NOMO-1 treated with DMSO at 0.1 percent for 48 hours (cell line): Measurements from ENCODE around the gene LAD1.

Experiments
- DNase-seq: peaks from one replicate; lab custom pipeline; 2025; ENCODE audit not compliant: unreplicated experiment; lab: John Stamatoyannopoulos, UW

LAD1 gene

DNA sequence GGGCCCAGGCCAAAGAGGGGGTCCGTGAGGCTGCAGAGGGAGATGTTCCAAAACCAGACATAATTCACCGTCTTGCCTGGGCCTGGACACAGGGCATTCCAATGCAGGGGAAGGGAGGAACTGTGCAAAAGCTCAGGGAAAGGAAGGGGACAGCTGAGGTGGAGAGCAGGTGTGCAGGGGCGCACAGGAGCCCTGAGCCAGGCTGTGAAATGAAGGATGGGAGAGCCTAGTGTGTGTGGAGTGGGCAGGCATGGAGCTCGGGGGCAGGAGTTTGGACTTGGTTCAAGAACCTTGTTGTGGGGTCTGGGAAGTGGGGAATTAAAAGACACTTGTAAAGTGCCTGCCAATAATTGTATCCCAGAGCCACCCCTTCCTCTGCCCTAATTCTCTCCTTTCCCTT lies 20.1 kb upstream of the LAD1 start:
- DNase-seq = no peak

- DNase-seq = no peak
Observed at GRCh38 chr1:201418461-201418860, 19.3 kb upstream of the LAD1 start.

GRCh38 chr1:201414051-201414738 lies 15.1 kb upstream of the LAD1 start:
- no peak for DNase-seq

GRCh38 chr1:201411292-201411691 lies 12.2 kb upstream of the LAD1 start:
- DNase-seq = no peak

- no peak for DNase-seq
Observed at GRCh38 chr1:201409440-201409839, 10.3 kb upstream of the LAD1 start.

DNA sequence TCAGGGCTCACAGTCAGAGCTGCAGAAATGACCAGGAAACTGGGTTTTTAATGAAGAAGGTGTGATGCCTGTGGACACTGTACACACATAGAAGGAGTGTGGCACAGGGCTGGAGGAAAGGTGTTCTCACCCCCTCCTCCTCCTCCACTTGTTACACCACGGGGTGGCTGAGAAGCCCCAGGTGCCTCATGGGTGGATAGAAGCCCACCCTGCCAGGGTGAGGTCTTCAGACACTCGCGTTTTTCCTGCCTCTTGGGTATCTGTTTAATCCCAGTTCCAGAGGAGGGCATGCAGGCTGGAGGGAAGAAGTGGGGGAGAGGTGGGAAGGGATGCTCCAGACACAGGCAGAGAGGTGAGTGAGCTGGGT lies 9.7 kb upstream of the LAD1 start:
- no peak for DNase-seq

GRCh38 chr1:201408176-201408833 lies 9.2 kb upstream of the LAD1 start:
- peak; percentile 31 for DNase-seq

GRCh38 chr1:201406831-201407406 lies 7.8 kb upstream of the LAD1 start:
- no peak for DNase-seq

- no peak for DNase-seq
Observed at GRCh38 chr1:201405484-201405831, 6.3 kb upstream of the LAD1 start.

- DNase-seq = no peak
Observed at GRCh38 chr1:201404722-201405483, 5.8 kb upstream of the LAD1 start.

DNA sequence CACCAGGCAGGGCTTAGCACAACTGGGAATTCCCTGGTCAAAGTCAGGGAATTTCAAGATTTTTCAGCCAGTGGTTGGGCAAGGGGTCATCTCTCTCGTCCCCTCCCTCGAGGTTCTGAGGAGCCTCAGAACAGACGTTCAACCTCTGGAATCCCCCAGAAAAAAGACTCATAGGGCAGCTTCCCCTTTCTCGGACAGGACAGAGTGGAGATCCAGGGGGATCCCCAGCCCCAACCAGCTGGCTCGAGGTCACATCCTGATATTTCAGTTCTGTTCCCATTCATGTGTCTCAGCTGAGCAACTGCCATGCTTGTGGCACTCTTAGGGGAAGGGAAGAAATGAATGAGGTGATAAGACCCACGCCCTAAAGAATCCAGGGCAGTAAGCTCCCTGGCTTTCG lies 4.9 kb upstream of the LAD1 start:
- DNase-seq = no peak

DNA sequence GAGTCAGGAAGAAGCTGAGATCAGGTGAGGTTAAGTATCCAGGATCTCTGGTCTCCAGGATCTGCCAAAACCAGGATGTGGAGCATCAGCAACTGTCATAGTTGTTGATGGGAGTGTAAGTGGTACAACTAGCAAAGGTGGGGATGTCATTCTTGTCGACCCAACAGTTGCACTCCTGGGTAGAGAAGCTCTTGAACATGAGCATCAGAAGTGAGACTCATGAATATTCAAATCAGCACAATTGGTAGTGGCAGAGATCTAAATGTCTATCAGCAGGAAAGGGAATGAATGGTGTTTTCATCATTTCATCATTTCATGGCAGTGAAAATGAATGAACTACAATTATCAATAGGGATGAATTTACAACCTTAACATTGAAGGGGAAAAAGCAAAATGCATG lies 4.2 kb upstream of the LAD1 start:
- no peak for DNase-seq

DNA sequence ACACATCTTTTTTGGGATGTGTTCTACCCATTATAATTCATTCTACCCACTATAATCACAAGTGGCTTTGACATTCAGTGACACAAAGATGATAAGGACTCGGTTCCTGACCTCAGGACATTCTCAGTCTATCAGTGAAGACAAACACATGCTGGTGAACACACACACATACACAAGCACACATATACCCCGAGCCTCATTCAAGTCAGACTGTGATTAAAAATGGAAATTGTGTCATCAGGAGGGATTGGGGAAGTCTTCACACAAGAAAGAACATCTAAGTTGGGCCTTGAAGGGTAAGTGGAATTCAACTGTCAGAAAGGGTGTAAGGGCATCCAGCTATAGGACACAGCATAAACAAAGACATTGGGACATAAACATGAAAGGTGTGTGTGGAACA lies 2.6 kb upstream of the LAD1 start:
- no peak for DNase-seq

- no peak for DNase-seq
Observed at GRCh38 chr1:201400852-201401230, 1.7 kb upstream of the LAD1 start.

GRCh38 chr1:201400212-201400851 lies 1.2 kb upstream of the LAD1 start:
- no peak for DNase-seq

DNA sequence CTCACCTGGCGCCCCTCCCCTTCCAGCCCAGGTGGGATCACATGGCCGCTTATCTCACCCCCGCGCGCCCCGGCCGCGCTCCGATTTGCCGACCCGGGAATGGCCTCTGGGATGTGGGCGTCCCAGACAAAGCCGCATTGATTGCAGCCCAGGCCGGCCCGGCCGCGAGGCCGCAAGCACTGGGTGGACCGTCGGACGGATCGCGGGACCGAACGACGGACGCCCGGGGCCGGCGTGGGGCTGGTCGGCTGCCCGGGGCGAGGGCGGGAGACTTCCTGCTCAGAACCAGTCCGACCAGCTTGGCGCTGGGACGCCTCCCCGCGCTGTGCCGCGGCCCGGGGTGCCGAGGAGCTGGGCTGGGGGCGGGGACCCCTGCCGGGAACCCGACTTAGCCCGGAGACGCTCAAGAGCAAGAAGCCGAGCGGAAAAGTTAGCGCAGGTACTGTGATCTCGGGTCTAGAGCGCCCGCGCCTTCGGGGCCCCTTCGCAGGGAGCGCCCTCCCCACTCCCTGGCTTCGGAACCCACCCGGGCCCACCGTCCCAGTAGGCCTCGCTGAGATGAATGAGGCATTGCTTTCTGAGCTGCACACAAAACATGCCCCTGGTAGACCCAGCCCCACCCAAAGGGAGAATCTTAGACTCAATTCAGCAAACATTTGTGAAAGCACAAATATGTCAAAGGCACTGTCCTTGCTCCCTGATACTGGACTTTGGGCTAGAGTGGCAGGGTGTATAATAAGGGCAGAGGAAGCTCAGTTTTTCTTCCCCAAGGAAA lies 415 bp upstream of the LAD1 start:
- DNase-seq = no peak

GRCh38 chr1:201397675-201398074 lies 1.4 kb downstream of the LAD1 start:
- DNase-seq = no peak

DNA sequence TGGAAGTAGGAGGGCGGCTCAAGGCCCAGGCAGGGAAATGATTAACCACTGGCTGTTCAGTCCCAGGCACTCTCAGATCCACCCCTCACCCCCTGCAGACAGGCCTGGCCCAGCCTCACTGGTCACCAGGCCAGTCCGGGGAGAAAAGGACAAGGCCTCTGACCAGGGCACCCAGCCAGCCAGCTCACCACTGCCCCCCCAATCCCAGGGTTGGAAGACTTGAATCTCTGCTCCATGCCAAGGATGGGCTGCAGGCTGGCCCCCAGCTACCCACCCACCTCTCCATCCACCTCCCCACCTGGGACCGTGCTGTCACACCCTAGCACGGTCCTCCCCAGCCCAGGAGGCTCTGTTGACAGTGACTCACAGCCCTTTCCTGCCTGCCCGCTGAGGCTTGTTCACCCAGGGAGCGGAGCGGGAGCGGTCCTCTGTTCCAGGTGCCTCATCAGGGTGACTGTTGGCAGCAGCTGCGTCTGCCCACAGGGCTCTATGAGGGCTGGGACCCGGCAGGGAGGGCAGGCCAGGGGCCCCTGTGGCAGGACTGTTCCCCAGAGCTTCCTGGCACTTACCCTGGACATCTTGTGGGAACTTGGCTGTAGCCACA lies 2.2 kb downstream of the LAD1 start:
- no peak for DNase-seq

DNA sequence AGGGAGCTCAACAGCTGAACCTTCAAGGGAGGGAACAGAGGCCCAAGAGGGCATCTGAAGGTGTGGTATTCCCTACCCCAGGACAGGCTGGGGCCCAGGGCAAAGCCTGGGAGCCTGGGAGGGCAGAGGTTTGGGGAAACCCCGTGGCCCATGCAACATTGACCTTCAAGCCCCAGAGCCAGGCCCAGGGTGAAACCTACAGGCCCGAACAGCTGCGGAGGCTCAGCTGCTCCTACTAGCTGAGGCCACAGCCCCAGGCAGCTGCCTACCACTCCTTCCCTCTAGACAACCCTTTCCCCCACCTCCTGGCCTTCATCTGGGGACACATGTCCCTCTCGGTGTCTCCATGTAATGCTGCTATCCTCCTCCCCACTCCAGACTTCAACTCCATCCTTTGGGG lies 3.2 kb downstream of the LAD1 start:
- no peak for DNase-seq

- DNase-seq = no peak
Observed at GRCh38 chr1:201394591-201394990, 4.5 kb downstream of the LAD1 start.
